Mesendoderm (in vitro differentiated cells): Measurements from ENCODE around the gene AK4.
A peak's percentile ranks its signal among the peaks of the same experiment; 100 is the strongest.

Source experiments
- DNase-seq: peaks from one replicate; pipeline ENCODE4 v3.0.0; 2013
- H2AK5ac ChIP-seq: 2 replicates; pipeline ENCODE4 v1.6.1; 2013; ENCODE audit warnings: low read length, inconsistent platforms
- H2BK120ac ChIP-seq: 2 replicates; pipeline ENCODE4 v1.6.1; 2013; ENCODE audit warnings: low read depth, mild to moderate bottlenecking, low read length, moderate library complexity, mixed read lengths
- H2BK15ac ChIP-seq: replicated peaks from 2 replicates; pipeline ENCODE4 v1.6.1; 2013; ENCODE audit warnings: low read depth, mild to moderate bottlenecking, moderate library complexity
- H2BK5ac ChIP-seq: 2 replicates; pipeline ENCODE4 v1.6.1; 2013; ENCODE audit warnings: low read length, inconsistent platforms
- H3K18ac ChIP-seq: 2 replicates; pipeline ENCODE4 v1.6.1; 2013; ENCODE audit warnings: mild to moderate bottlenecking, low read length, mixed read lengths
- H3K23ac ChIP-seq: one replicate; pipeline ENCODE4 v1.6.1; 2013; ENCODE audit warnings: low read length
- H3K27ac ChIP-seq: 2 replicates; pipeline ENCODE4 v1.5.1; 2013; ENCODE audit warnings: low read depth, mild to moderate bottlenecking, inconsistent platforms, low read length, moderate library complexity
- H3K27me3 ChIP-seq: 2 replicates; pipeline ENCODE4 v1.6.1; 2013; ENCODE audit warnings: low read length, control low read depth, mild to moderate bottlenecking, inconsistent platforms; ENCODE audit not compliant: insufficient read depth, poor library complexity
- H3K36me3 ChIP-seq: 2 replicates; pipeline ENCODE4 v1.6.1; 2013; ENCODE audit warnings: low read length, inconsistent platforms; ENCODE audit not compliant: control insufficient read depth, insufficient read depth
- H3K4ac ChIP-seq: one replicate; pipeline ENCODE4 v1.6.1; 2013; ENCODE audit warnings: low read depth, mild to moderate bottlenecking, low read length, moderate library complexity
- H3K4me1 ChIP-seq: 2 replicates; pipeline ENCODE4 v1.6.1; 2013; ENCODE audit warnings: low read depth, low read length, inconsistent platforms; ENCODE audit not compliant: control insufficient read depth
- H3K4me2 ChIP-seq: 2 replicates; pipeline ENCODE4 v1.6.1; 2013; ENCODE audit warnings: low read length
- H3K4me3 ChIP-seq: 2 replicates; pipeline ENCODE4 v1.5.1; 2013; ENCODE audit warnings: mild to moderate bottlenecking, low read length
- H3K56ac ChIP-seq: one replicate; pipeline ENCODE4 v1.6.1; 2013; ENCODE audit warnings: low read length
- H3K79me1 ChIP-seq: 2 replicates; pipeline ENCODE4 v1.6.1; 2013; ENCODE audit warnings: low read length, inconsistent platforms
- H3K79me2 ChIP-seq: 2 replicates; pipeline ENCODE4 v1.6.1; 2013; ENCODE audit warnings: mild to moderate bottlenecking, low read length; ENCODE audit not compliant: control insufficient read depth, insufficient read depth
- H3K9ac ChIP-seq: 2 replicates; pipeline ENCODE4 v1.6.1; 2013; ENCODE audit warnings: low read length, inconsistent platforms
- H4K5ac ChIP-seq: one replicate; pipeline ENCODE4 v1.6.1; 2013; ENCODE audit warnings: low read length
- H4K8ac ChIP-seq: one replicate; pipeline ENCODE4 v1.6.1; 2013; ENCODE audit warnings: low read depth, mild to moderate bottlenecking, control low read depth, low read length, moderate library complexity
- WGBS: extraction: QIAGEN DNeasy Blood & Tissue Kit; methylation state at CpG from one replicate; pipeline ENCODE4 v1.1.7; 2013; ENCODE audit warnings: low lambda C conversion rate, missing lambda C conversion rate; ENCODE audit not compliant: insufficient coverage; ENCODE audit errors: extremely low coverage; 5-methylcytosine and 5-hydroxymethylcytosine counted together

The AK4 gene

GRCh38 chr1:65211331-65211730 lies 63.3 kb downstream of the AK4 start:
- Histone ChIP-seq H3K79me2 (no peaks in the 10 kb centered on the region), H3K4me2 (no peak overlapping the region), H3K4me3 (no peak overlapping the region), H4K5ac (no peak overlapping the region), H4K8ac (no peak overlapping the region), H3K36me3 (no peaks in the 10 kb centered on the region), H3K56ac (no peak overlapping the region), H2AK5ac (no peak overlapping the region), H3K79me1 (no peaks in the 10 kb centered on the region), H2BK120ac (no peak overlapping the region), H3K23ac (no peak overlapping the region), H2BK15ac (no peak overlapping the region), H3K9ac (no peak overlapping the region), H3K27ac (no peak overlapping the region), H3K27me3 (no peaks in the 10 kb centered on the region), H3K4ac (no peak overlapping the region), H2BK5ac (no peak overlapping the region), H3K18ac (no peak overlapping the region), H3K4me1 (no peaks in the 10 kb centered on the region)
- no CpG with 5 or more reads among the region's 6 CpGs for WGBS
- no peak for DNase-seq

DNA sequence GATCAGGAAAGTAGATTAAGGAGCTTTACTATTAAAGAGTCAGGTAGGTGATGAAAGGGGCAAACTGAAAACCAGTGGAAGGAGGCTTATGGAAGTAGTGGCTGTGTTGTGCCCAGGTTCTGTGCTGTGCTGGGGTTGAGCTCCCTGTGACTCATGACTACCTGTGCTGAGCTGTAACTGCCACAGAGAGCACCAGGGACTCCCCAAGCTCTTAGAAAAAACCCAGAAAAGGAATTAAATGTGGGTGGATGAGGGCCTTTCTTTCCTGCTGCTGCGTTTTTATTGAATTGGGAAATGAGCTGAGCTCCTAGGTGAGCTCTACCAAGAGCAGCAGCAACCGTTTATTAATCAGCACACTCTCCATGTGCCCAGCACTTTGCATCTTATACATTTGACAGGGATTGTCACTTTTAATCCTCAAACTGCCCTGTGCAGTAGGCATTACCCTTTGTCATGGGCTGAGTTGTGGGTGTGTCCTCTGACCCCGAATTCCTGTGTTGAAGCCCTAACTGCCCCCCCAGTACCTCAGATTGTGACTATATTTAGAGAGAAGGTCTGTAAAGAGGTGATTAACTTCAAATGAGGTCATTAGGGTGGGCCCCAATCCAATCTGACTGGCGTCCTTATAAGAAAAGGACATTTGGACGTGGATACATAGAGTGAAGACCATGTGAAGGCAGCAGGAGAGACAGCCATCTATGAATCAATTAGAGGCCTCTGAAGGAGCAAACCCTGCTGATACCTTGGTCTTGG lies 65.4 kb downstream of the AK4 start:
- Histone ChIP-seq H3K56ac (no peak overlapping the region), H3K79me2 (no peaks in the 10 kb centered on the region)

DNA sequence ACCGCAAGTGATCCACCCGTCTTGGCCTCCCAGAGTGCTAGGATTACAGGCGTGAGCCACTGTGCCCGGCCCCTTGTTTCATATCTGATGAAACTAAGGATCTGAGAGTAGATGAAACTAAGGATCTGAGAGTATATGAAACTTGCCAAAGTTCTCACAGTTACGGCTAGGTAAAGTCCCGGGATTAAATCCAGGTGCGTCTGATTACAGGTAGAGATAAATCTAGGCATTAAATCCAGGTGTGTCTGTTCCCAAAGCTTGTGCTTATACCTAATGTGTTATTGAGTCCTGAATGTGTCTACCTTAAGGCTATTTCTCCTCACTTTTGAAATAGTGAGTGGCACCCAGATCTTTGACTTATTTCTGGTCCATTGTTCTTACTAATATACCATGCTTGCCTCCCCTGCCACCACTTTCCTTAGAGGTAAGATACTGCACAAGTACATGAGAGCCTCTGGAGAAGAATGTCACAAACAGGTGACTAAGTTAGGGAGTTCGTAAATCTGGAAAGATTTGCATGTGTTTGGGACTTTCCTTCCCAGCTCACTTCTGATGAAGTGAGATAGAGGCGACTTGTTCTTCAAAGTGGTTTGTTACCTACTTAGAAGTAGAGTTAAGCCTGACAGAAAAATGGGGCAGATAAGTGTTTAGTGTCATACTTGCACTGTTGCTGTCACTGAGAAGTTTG lies 66.5 kb downstream of the AK4 start:
- no peak overlapping the region for H3K18ac ChIP-seq
- no peak overlapping the region for H3K9ac ChIP-seq
- H4K5ac ChIP-seq = no peak overlapping the region
- DNase-seq = no peak
- H3K56ac ChIP-seq = no peak overlapping the region
- peak overlapping the region; percentile 36 for H2BK15ac ChIP-seq
- H2BK120ac ChIP-seq = no peak overlapping the region
- H3K79me1 ChIP-seq = no peaks in the 10 kb centered on the region
- no peak overlapping the region for H4K8ac ChIP-seq
- H3K36me3 ChIP-seq = no peaks in the 10 kb centered on the region
- no CpG with 5 or more reads among the region's 9 CpGs for WGBS
- H3K27me3 ChIP-seq = no peaks in the 10 kb centered on the region
- H3K79me2 ChIP-seq = no peaks in the 10 kb centered on the region
- no peak overlapping the region for H3K4ac ChIP-seq
- no peak overlapping the region for H3K4me2 ChIP-seq
- peaks cover 3% of the 10 kb centered on the region for H3K4me1 ChIP-seq
- H3K23ac ChIP-seq = no peak overlapping the region
- no peak overlapping the region for H2AK5ac ChIP-seq
- H3K4me3 ChIP-seq = no peak overlapping the region
- no peak overlapping the region for H3K27ac ChIP-seq
- no peak overlapping the region for H2BK5ac ChIP-seq

More for the DNA sequence above, 65.4 kb downstream of the AK4 start:
- Histone ChIP-seq H3K27ac (no peak overlapping the region), H3K36me3 (no peaks in the 10 kb centered on the region), H2AK5ac (no peak overlapping the region), H3K18ac (no peak overlapping the region), H3K4me2 (no peak overlapping the region), H3K23ac (no peak overlapping the region), H2BK5ac (no peak overlapping the region), H3K4me1 (peaks cover 3% of the 10 kb centered on the region), H3K9ac (no peak overlapping the region), H3K27me3 (no peaks in the 10 kb centered on the region), H4K8ac (no peak overlapping the region), H3K79me1 (no peaks in the 10 kb centered on the region), H2BK120ac (no peak overlapping the region), H2BK15ac (no peak overlapping the region), H3K4ac (no peak overlapping the region), H4K5ac (no peak overlapping the region), H3K4me3 (no peak overlapping the region)
- DNase-seq = no peak
- WGBS = no CpG with 5 or more reads among the region's 5 CpGs

- Histone ChIP-seq H4K8ac (no peak overlapping the region), H2BK15ac (no peak overlapping the region), H2BK5ac (no peak overlapping the region), H3K36me3 (no peaks in the 10 kb centered on the region), H2BK120ac (no peak overlapping the region), H2AK5ac (no peak overlapping the region), H3K79me2 (no peaks in the 10 kb centered on the region), H3K27me3 (no peaks in the 10 kb centered on the region), H3K4me3 (no peak overlapping the region), H3K4ac (no peak overlapping the region), H3K18ac (peak overlapping the region; percentile 18), H3K27ac (no peak overlapping the region), H3K23ac (peak overlapping the region; percentile 16), H3K79me1 (no peaks in the 10 kb centered on the region), H3K9ac (no peak overlapping the region), H3K56ac (peak overlapping the region; percentile 17), H3K4me2 (no peak overlapping the region), H4K5ac (no peak overlapping the region), H3K4me1 (peaks cover 3% of the 10 kb centered on the region)
- DNase-seq = peak; percentile 40
- no CpG with 5 or more reads among the region's 1 CpG for WGBS
Observed at GRCh38 chr1:65216989-65217388, 69.0 kb downstream of the AK4 start.

GRCh38 chr1:65221638-65222339 lies 73.8 kb downstream of the AK4 start:
- no peak overlapping the region for H3K9ac ChIP-seq
- H3K27me3 ChIP-seq = no peaks in the 10 kb centered on the region
- H3K23ac ChIP-seq = no peak overlapping the region
- no peak overlapping the region for H3K4ac ChIP-seq
- no peak overlapping the region for H4K8ac ChIP-seq
- H4K5ac ChIP-seq = no peak overlapping the region
- WGBS = no CpG with 5 or more reads among the region's 10 CpGs
- H3K27ac ChIP-seq = no peak overlapping the region
- H3K4me2 ChIP-seq = no peak overlapping the region
- H3K4me1 ChIP-seq = peaks cover 3% of the 10 kb centered on the region
- H3K79me2 ChIP-seq = no peaks in the 10 kb centered on the region
- H3K79me1 ChIP-seq = no peaks in the 10 kb centered on the region
- no peak overlapping the region for H2AK5ac ChIP-seq
- H2BK15ac ChIP-seq = no peak overlapping the region
- no peak overlapping the region for H3K4me3 ChIP-seq
- no peak overlapping the region for H2BK5ac ChIP-seq
- no peaks in the 10 kb centered on the region for H3K36me3 ChIP-seq
- no peak overlapping the region for H2BK120ac ChIP-seq
- H3K56ac ChIP-seq = no peak overlapping the region
- H3K18ac ChIP-seq = no peak overlapping the region
- DNase-seq = no peak
